GM12878 (cell line): Measurements from ENCODE around the gene KRT31. TPM values are rescaled to one million over a fixed set of nuclear protein-coding genes. Genes with fewer than 3 reads are reported as not detected.
"Not testable (repeated sequence)": the region's sequence is repeated elsewhere in the genome, so short reads cannot be mapped to it uniquely, and the experiment has no call there.

ENCODE experiments used
- ATAC-seq: fragments of 200-7000 bp; cut with Tn5 transposase; 3 replicates; pipeline ENCODE4 v1.9.1; 2020; ENCODE audit warnings: mild to moderate bottlenecking, moderate library complexity
- BruUV-seq: library from RNA; stranded (reverse); fragments of 400-500 nt; replicated peaks from 2 replicates; lab custom pipeline; 2021; lab: Mats Ljungman, UMichigan
- CTCF ChIA-PET: fragments of 300-600 bp; sonication (Branson Sonifier 250); formaldehyde crosslinking; extraction: SDS; loops from one replicate; lab custom pipeline; 2021; ENCODE audit warnings: inconsistent platforms; lab: Yijun Ruan, JAX
- POLR2A ChIA-PET: fragments of 350-600 bp; formaldehyde crosslinking; extraction: SDS; loops from one replicate; lab custom pipeline; 2021; ENCODE audit warnings: inconsistent platforms; lab: Charles Lee
- RAD21 ChIA-PET: fragments of 300-600 bp; sonication (Branson Sonifier 250); formaldehyde crosslinking; loops from one replicate; lab custom pipeline; 2023; ENCODE audit warnings: antibody characterized with exemption; ENCODE audit not compliant: unreplicated experiment; lab: Charles Lee
- SMC1A ChIA-PET: fragments of 300-600 bp; sonication (Branson Sonifier 250); formaldehyde crosslinking; loops from one replicate; lab custom pipeline; 2023; ENCODE audit not compliant: unreplicated experiment, uncharacterized antibody; lab: Charles Lee
- DNase-seq: peaks from one replicate; pipeline ENCODE4 v3.0.0-alpha.2; 2011; ENCODE audit warnings: low read depth, low spot score
- FAIRE-seq: peaks from 3 replicates; lab custom pipeline; 2011; peaks lifted over from hg19 to GRCh38; lab: Jason Lieb, UNC
- H2AFZ ChIP-seq: 2 replicates; pipeline ENCODE4 v1.6.0; 2011; ENCODE audit warnings: low read depth, low read length, control low read depth; ENCODE audit not compliant: control insufficient read depth
- H3K27ac ChIP-seq: 2 replicates; pipeline ENCODE4 v1.5.1; 2011; ENCODE audit warnings: control low read depth; ENCODE audit not compliant: control insufficient read depth, insufficient read depth
- H3K27me3 ChIP-seq, 2 experiments: replicated peaks in 1 of 2; 2 replicates each; pipeline versions ENCODE4 v1.6.0 to v1.6.1; 2011; ENCODE audit warnings: low read length in 1 of 2; ENCODE audit not compliant: control insufficient read depth in 2 of 2, insufficient read depth in 2 of 2
- H3K36me3 ChIP-seq, 2 experiments: 2 replicates each; pipeline ENCODE4 v1.5.1; 2011; ENCODE audit warnings: low read length in 1 of 2; ENCODE audit not compliant: control insufficient read depth in 2 of 2, insufficient read depth in 2 of 2
- H3K4me1 ChIP-seq: 2 replicates; pipeline ENCODE4 v1.6.1; 2011; ENCODE audit warnings: mild to moderate bottlenecking, low read length, moderate library complexity, mixed read lengths; ENCODE audit not compliant: control insufficient read depth, insufficient read depth
- H3K4me2 ChIP-seq: 2 replicates; pipeline ENCODE4 v1.6.0; 2011; ENCODE audit warnings: control low read depth; ENCODE audit not compliant: control insufficient read depth, insufficient read depth
- H3K4me3 ChIP-seq: fragments of 200-600 bp; sonication (generic); 2 replicates; pipeline ENCODE4 v1.5.1; 2016
- H3K79me2 ChIP-seq: 2 replicates; pipeline ENCODE4 v1.6.0; 2011; ENCODE audit warnings: low read length; ENCODE audit not compliant: control insufficient read depth, insufficient read depth
- H3K9ac ChIP-seq: 2 replicates; pipeline ENCODE4 v1.8.0; 2011; ENCODE audit warnings: low read length, control low read depth, mixed read lengths; ENCODE audit not compliant: control insufficient read depth, insufficient read depth
- H3K9me3 ChIP-seq: replicated peaks from 3 replicates; pipeline ENCODE4 v1.5.1; 2011; ENCODE audit warnings: mild to moderate bottlenecking, low read length; ENCODE audit not compliant: control insufficient read depth, insufficient read depth
- H4K20me1 ChIP-seq: 2 replicates; pipeline ENCODE4 v1.6.0; 2011; ENCODE audit not compliant: control insufficient read depth, insufficient read depth
- MYC ChIP-seq: IDR thresholded peaks from 2 replicates; pipeline ENCODE4 v1.6.1; 2011; ENCODE audit warnings: mild to moderate bottlenecking, low read length, moderate library complexity, inconsistent platforms; ENCODE audit not compliant: insufficient read depth, insufficient replicate concordance, insufficient read length, severe bottlenecking
- NFYA ChIP-seq: IDR thresholded peaks from 2 replicates; pipeline ENCODE4 v1.6.1; 2011; ENCODE audit warnings: low read depth, mild to moderate bottlenecking, low read length, improper control_type of control experiment, borderline replicate concordance
- WGBS: methylation state at CpG from one replicate; pipeline ENCODE4 v1.1.6; 2016; ENCODE audit warnings: low lambda C conversion rate; ENCODE audit not compliant: insufficient replicate concordance, insufficient coverage; ENCODE audit errors: missing lambda C conversion rate; 5-methylcytosine and 5-hydroxymethylcytosine counted together
- in situ Hi-C: fragments of 300-500 bp; cut with MboI; formaldehyde crosslinking; loops from 9 replicates; pipeline ENCODE4 v1.14.3; 2018; ENCODE audit warnings: mixed read lengths
- intact Hi-C: fragments of 100-400 bp; cut with micrococcal nuclease; formaldehyde crosslinking; loops from one replicate; pipeline ENCODE4 v1.14.2; 2022; ENCODE audit not compliant: unreplicated experiment
- polyA plus RNA-seq, 11 experiments: library from polyadenylated mRNA; depleted of rRNA in 4 of 11; unstranded in 6 of 11; stranded (reverse) in 5 of 11; fragments of >200 nt; fragmentation: Nextera tagmentation in 4 of 11; fragmentation: Illumina TruSeq in 1 of 11; extraction: Ambion mirVana in 4 of 11; extraction: Trizol in 1 of 11; gene quantifications; 1 replicate in 1 of 11; 2 replicates in 10 of 11; pipeline versions ENCODE4 v1.2.1 to v1.2.3, GENCODE V29; 2011 to 2016; ENCODE audit warnings: inconsistent platforms in 2 of 11, missing spikeins in 2 of 11, low read depth in 1 of 11
- total RNA-seq, 4 experiments: library from RNA; depleted of rRNA in 3 of 4; stranded (reverse); fragments of >200 nt in 3 of 4; fragmentation: Illumina TruSeq in 1 of 4; extraction: Trizol in 1 of 4; gene quantifications; 2 replicates each; pipeline versions ENCODE4 v1.2.1 to v1.2.3, GENCODE V29; 2013 to 2021
- TF ChIP-seq, protein P1 (sequence below): IDR thresholded peaks from 2 replicates; pipeline ENCODE4 v1.6.1; 2012; ENCODE audit warnings: low read length, inconsistent platforms

Gene KRT31
- total and polyA plus RNA-seq, 10 of the 15 experiments (the other 5 are each of a cell fraction or from before 2014, with no cell fraction given), result not detected

DNA sequence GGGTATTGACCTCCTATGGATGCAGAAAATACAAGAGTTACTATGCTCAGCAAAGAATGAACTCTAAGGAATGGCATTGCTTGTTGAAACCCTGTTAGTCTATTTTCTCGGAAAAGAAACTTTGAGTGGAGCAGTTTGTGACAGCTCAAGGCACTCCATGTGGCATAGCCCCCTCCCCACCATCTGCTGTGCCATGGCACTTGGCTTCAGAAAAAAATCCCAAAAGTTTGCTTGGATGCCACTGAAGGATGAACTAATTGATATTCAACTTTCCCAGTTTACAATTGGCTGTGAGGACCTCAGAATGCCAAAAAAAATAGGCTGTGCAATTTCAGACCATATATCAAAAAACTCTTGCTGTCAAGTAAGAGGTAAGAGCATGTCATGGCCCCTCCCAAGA, 1.8 kb downstream of the KRT31 start (continued):
- TF ChIP-seq MYC, result no peak
- TF ChIP-seq, protein P1, sequence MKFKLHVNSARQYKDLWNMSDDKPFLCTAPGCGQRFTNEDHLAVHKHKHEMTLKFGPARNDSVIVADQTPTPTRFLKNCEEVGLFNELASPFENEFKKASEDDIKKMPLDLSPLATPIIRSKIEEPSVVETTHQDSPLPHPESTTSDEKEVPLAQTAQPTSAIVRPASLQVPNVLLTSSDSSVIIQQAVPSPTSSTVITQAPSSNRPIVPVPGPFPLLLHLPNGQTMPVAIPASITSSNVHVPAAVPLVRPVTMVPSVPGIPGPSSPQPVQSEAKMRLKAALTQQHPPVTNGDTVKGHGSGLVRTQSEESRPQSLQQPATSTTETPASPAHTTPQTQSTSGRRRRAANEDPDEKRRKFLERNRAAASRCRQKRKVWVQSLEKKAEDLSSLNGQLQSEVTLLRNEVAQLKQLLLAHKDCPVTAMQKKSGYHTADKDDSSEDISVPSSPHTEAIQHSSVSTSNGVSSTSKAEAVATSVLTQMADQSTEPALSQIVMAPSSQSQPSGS, result no peak
- no peak for TF ChIP-seq NFYA
- TF ChIP-seq, all 136 proteins: peak for 0

DNA sequence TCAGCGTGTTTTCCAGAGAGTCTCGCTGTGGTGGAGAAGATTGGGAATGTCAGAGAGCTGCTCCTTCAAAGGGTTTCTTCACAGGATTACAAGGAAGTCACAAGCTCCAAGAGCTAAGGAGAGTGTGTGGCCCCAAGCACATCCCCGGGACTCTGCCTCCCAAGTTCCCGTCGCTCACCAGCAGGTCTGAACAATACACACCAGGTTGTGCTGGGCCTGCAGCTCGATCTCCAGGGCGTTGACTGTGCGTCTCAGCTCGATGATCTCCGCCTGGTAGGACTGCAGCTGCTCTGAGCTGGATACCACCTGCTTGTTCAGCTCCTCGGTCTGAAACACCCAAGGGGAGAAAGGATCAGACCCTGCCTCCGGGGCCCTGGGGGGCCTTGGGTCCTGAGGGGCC, 2.4 kb downstream of the KRT31 start:
- POLR2A ChIA-PET, BruUV-seq, SMC1A ChIA-PET: not testable (repeated sequence)

More for the DNA sequence above, 2.4 kb downstream of the KRT31 start:
- H3K4me3 ChIP-seq, H2AFZ ChIP-seq, H3K79me2 ChIP-seq, ATAC-seq, FAIRE-seq, in situ Hi-C loops, H3K27ac ChIP-seq, DNase-seq, RAD21 ChIA-PET, H3K9me3 ChIP-seq, H3K36me3 ChIP-seq, H3K27me3 ChIP-seq, CTCF ChIA-PET, H3K4me1 ChIP-seq, H3K4me2 ChIP-seq, H3K9ac ChIP-seq, H4K20me1 ChIP-seq, intact Hi-C loops: not testable (repeated sequence)
- 16% methylated on average over 12 of the region's 12 CpGs for WGBS
